Gastrocnemius medialis (tissue), 4 donors: ENCODE measurements around the gene LAMTOR2. TPM values are rescaled to one million over a fixed set of nuclear protein-coding genes. Genes with fewer than 3 reads are reported as not detected.

ENCODE experiments used
- ATAC-seq, 2 donors: fragments of 150-250 bp; one replicate each; pipeline ENCODE4 v1.9.1; 2016
- DNase-seq, 2 donors: peaks; one replicate each; pipeline ENCODE4 v3.0.0-alpha.2; 2019
- H3K27ac ChIP-seq, 4 donors: fragments of 200-600 bp; sonication (generic); 1 replicate in 1 of 4; 2 replicates in 3 of 4; pipeline ENCODE4 v1.5.1; 2016 to 2018; ENCODE audit warnings: mild to moderate bottlenecking in 2 of 4, moderate library complexity in 1 of 4
- H3K27me3 ChIP-seq, 3 donors: fragments of 200-600 bp; sonication (generic) in 2 of 3; 1 replicate in 1 of 3; 2 replicates in 2 of 3; pipeline versions ENCODE4 v1.5.1 to v1.6.0; 2016 to 2019; ENCODE audit warnings: mild to moderate bottlenecking in 1 of 3, moderate library complexity in 1 of 3
- H3K36me3 ChIP-seq, 2 donors: fragments of 200-600 bp; sonication (generic) in 1 of 2; one replicate each; pipeline ENCODE4 v1.5.1; 2017 to 2018
- H3K4me1 ChIP-seq, 2 donors: fragments of 200-600 bp; sonication (generic) in 1 of 2; one replicate each; pipeline ENCODE4 v1.5.1; 2016 to 2017; ENCODE audit warnings: mild to moderate bottlenecking in 2 of 2
- H3K4me3 ChIP-seq, 4 donors: fragments of 200-600 bp; sonication (generic) in 3 of 4; 1 replicate in 1 of 4; 2 replicates in 3 of 4; pipeline ENCODE4 v1.5.1; 2016 to 2019; ENCODE audit warnings: mild to moderate bottlenecking in 2 of 4
- H3K9me3 ChIP-seq, 3 donors: fragments of 200-600 bp; sonication (generic) in 2 of 3; 1 replicate in 1 of 3; 2 replicates in 2 of 3; pipeline ENCODE4 v1.5.1; 2016 to 2019
- CTCF ChIP-seq, 5 experiments: fragments of 450-650 bp in 3 of 5; fragments of 200-600 bp in 2 of 5; sonication (generic) in 2 of 5; IDR thresholded peaks in 4 of 5; conservative IDR thresholded peaks in 1 of 5; 1 replicate in 4 of 5; 2 replicates in 1 of 5; pipeline ENCODE4 v1.5.1; 2016 to 2019; ENCODE audit warnings: antibody characterized with exemption in 5 of 5, mild to moderate bottlenecking in 3 of 5, moderate library complexity in 3 of 5
- POLR2A ChIP-seq, 2 donors: fragments of 450-650 bp; IDR thresholded peaks; one replicate each; pipeline ENCODE4 v1.6.1; 2017; ENCODE audit warnings: antibody characterized with exemption in 2 of 2, mild to moderate bottlenecking in 2 of 2, moderate library complexity in 2 of 2
- in situ Hi-C, 4 donors: fragments of 200-750 bp; cut with MboI; loops; one replicate each; pipeline versions ENCODE4 v1.15.0 to v1.8.0; 2017; ENCODE audit warnings: low sequenced_read_pairs in 4 of 4
- intact Hi-C: fragments of 100-400 bp; cut with DNase I; formaldehyde crosslinking; loops from one replicate; pipeline ENCODE4 v1.15.1; 2023; ENCODE audit warnings: low total_unique reads
- total RNA-seq, 4 donors: library from RNA; depleted of rRNA; stranded (reverse); fragments of >200 nt; gene quantifications; one replicate each; pipeline versions ENCODE4 v1.1.0 to v1.2.3, GENCODE V29; 2016

The LAMTOR2 gene
- total RNA-seq, 4 donors from 2014 or later = 51.5 to 82.7 (median 72.6) TPM

DNA sequence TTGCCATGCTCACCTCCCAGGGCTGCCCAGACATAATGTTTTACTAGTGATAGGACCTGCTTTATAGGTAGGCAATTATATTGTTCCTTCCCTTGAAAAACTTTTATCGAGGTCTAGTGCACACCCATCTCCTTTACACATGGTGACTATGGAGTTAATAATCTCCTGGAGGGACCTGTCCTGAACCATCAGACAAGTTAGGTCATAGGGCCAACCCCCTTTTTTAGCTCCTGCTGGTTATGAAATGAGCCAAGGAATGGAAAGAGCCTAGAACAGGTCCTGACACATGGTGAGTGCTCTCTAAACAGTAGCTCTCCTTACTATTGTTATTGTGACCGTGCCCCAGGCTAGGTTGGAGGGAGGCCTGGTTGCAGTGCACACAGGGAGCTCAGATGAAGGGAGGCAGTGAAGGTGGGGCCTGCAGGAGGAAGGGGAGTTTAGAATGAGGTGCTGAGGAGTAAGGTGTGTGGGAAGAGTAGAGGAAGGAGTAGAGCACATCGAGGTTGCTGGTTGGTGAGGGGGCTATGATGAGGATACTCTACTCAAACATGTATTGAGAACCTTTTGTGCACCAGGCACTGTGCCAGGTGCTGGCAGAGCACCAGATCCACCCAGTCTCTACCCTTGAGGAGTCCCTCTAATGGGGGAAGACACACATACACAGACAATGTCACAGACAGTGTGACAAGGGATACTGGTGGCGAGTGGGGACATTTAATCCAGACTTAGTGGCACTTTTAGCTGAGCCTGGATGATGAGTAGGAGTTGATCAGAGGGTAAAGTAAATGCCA, 45.8 kb downstream of the LAMTOR2 start:
- Histone ChIP-seq H3K4me3 (no peak overlapping the region), H3K36me3 (no peaks in the 10 kb centered on the region), H3K27ac (no peak overlapping the region), H3K4me1 (peaks cover 40 to 42% of the 10 kb centered on the region in 2 donors), H3K9me3 (no peaks in the 10 kb centered on the region), H3K27me3 (no peaks in the 10 kb centered on the region)
- no peak for DNase-seq
- TF ChIP-seq POLR2A (IDR thresholded peaks at IDR 0.05) = no peak
- no peak for TF ChIP-seq CTCF (IDR thresholded peaks at IDR 0.05 in 4 of 5, conservative IDR thresholded peaks at IDR 0.05 in 1 of 5)
- intact Hi-C loops (loop anchor here (10.0 kb wide), 1 partner anchor 364 kb away; no protein-coding TSS in a partner anchor), in situ Hi-C loops (loop anchor here in 1 of 4 donors (25.0 kb wide), 1 partner anchor 387 kb away; no protein-coding TSS in a partner anchor)
- no peak for ATAC-seq

GRCh38 chr1:156101880-156102279, 47.3 kb downstream of the LAMTOR2 start:
- no peak overlapping the region for H3K4me3 ChIP-seq
- no peak for DNase-seq
- H3K36me3 ChIP-seq = no peaks in the 10 kb centered on the region
- H3K27ac ChIP-seq = peak overlapping the region in 3 of 4 donors; percentile 98 to 99 (median 98)
- no peak for ATAC-seq
- H3K4me1 ChIP-seq = peaks cover 44 to 48% of the 10 kb centered on the region in 2 donors
- in situ Hi-C loops = loop anchor here in 1 of 4 donors (25.0 kb wide), 1 partner anchor 385 kb away; no protein-coding TSS in a partner anchor
- no peak for TF ChIP-seq POLR2A (IDR thresholded peaks at IDR 0.05)
- no peak for TF ChIP-seq CTCF (IDR thresholded peaks at IDR 0.05 in 4 of 5, conservative IDR thresholded peaks at IDR 0.05 in 1 of 5)
- intact Hi-C loops = loop anchor here (10.0 kb wide), 1 partner anchor 363 kb away; no protein-coding TSS in a partner anchor
- no peaks in the 10 kb centered on the region for H3K9me3 ChIP-seq
- no peaks in the 10 kb centered on the region for H3K27me3 ChIP-seq

GRCh38 chr1:156102633-156103511, 48.3 kb downstream of the LAMTOR2 start:
- in situ Hi-C loops = loop anchor here in 1 of 4 donors (25.0 kb wide), 1 partner anchor 384 kb away; no protein-coding TSS in a partner anchor
- H3K27me3 ChIP-seq = no peaks in the 10 kb centered on the region
- no peaks in the 10 kb centered on the region for H3K9me3 ChIP-seq
- ATAC-seq = no peak
- DNase-seq = no peak
- H3K4me3 ChIP-seq = no peak overlapping the region
- no peak for TF ChIP-seq CTCF (IDR thresholded peaks at IDR 0.05 in 4 of 5, conservative IDR thresholded peaks at IDR 0.05 in 1 of 5)
- no peak for TF ChIP-seq POLR2A (IDR thresholded peaks at IDR 0.05)
- intact Hi-C loops = loop anchor here (10.0 kb wide), 1 partner anchor 362 kb away; no protein-coding TSS in a partner anchor
- peak overlapping the region; percentile 96 to 99 (median 98) for H3K27ac ChIP-seq
- peaks cover 47 to 57% of the 10 kb centered on the region in 2 donors for H3K4me1 ChIP-seq
- no peaks in the 10 kb centered on the region for H3K36me3 ChIP-seq

DNA sequence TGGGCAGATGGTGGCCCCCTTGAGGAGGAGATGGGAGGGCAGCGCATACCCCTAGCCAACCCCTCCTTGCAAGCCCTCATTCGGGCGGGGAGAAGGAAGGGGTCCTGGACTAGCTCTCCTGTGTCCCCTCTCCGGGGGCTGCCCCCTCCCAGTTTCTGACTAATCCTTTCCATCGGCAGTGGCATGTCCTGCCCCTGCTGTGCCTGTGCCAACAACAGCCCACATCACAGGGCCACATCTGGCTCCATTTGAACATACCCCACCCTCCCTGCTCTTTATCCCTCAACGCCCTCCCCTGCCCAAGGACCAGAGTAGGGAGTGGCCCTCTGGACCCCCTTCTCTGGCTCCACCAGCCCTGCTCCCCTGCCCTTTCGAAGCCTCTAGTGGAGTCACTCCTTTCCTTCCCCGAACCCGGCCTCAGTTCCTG, 49.0 kb downstream of the LAMTOR2 start:
- in situ Hi-C loops = loop anchor here in 1 of 4 donors (25.0 kb wide), 1 partner anchor 384 kb away; no protein-coding TSS in a partner anchor
- TF ChIP-seq POLR2A (IDR thresholded peaks at IDR 0.05) (no peak), CTCF (IDR thresholded peaks at IDR 0.05 in 4 of 5, conservative IDR thresholded peaks at IDR 0.05 in 1 of 5) (no peak)
- intact Hi-C loops = loop anchor here (10.0 kb wide), 1 partner anchor 361 kb away; no protein-coding TSS in a partner anchor
- no peak overlapping the region for H3K4me3 ChIP-seq
- H3K27ac ChIP-seq = peak overlapping the region; percentile 96 to 99 (median 98)
- ATAC-seq = no peak
- no peak for DNase-seq
- no peaks in the 10 kb centered on the region for H3K27me3 ChIP-seq
- H3K4me1 ChIP-seq = peaks cover 54 to 62% of the 10 kb centered on the region in 2 donors
- no peaks in the 10 kb centered on the region for H3K9me3 ChIP-seq
- no peaks in the 10 kb centered on the region for H3K36me3 ChIP-seq
